HG03175 (cell line): ENCODE measurements around the gene RRN3.
"Not testable (repeated sequence)": the region's sequence is repeated elsewhere in the genome, so short reads cannot be mapped to it uniquely, and the experiment has no call there.

Experiments used
- ATAC-seq: cut with Tn5 transposase; IDR thresholded peaks from one replicate; pipeline ENCODE4 v1.9.1; 2021; ENCODE audit warnings: mild to moderate bottlenecking, moderate library complexity; ENCODE audit not compliant: unreplicated experiment

Gene RRN3, protein sequence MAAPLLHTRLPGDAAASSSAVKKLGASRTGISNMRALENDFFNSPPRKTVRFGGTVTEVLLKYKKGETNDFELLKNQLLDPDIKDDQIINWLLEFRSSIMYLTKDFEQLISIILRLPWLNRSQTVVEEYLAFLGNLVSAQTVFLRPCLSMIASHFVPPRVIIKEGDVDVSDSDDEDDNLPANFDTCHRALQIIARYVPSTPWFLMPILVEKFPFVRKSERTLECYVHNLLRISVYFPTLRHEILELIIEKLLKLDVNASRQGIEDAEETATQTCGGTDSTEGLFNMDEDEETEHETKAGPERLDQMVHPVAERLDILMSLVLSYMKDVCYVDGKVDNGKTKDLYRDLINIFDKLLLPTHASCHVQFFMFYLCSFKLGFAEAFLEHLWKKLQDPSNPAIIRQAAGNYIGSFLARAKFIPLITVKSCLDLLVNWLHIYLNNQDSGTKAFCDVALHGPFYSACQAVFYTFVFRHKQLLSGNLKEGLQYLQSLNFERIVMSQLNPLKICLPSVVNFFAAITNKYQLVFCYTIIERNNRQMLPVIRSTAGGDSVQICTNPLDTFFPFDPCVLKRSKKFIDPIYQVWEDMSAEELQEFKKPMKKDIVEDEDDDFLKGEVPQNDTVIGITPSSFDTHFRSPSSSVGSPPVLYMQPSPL

DNA sequence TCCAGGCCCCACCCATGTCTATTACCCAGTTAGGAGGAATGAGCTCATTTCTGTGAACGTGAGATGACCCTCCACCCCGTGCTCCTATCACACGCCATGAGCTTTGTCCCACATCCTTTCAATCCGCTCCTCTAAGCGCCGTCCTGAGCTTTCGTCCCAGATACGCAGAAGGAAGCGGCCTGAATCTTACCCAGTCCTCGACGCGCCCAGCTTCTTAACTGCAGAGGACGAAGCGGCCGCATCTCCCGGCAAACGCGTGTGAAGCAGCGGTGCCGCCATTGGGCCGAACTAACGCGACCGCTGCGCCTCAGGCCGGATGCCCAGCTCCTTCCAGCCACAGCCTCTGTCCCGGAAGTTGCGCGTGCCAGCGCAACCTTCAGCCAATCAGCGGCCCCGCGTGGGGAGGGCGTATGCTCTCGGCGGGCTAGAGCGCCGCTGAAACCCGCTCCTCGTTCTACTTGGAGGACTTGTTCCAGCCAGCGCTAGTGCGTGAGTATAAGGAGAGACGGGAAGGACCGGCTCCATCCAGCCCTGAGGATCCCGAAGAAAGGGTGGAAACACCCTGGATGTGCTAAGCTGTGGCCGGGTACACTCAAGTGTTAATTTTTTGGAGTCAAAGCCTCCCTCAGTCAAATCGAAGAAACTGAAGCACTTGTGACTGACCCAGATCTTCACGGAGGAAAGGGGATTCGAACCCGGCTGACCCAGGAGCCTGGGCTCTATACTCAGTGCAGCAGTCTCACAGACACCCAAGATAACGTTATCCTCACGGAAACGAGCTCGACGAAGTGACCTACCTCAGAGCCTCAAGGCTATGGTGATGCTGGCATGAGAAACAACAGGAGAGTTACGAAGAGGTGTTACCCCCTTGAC is at the start of gene RRN3:
TSS of gene RRN3 (minus strand) at position 318 of the 873 bp plus-strand sequence. CDS start at position 279, 39 bp downstream.
- peak; percentile 99 for ATAC-seq

DNA sequence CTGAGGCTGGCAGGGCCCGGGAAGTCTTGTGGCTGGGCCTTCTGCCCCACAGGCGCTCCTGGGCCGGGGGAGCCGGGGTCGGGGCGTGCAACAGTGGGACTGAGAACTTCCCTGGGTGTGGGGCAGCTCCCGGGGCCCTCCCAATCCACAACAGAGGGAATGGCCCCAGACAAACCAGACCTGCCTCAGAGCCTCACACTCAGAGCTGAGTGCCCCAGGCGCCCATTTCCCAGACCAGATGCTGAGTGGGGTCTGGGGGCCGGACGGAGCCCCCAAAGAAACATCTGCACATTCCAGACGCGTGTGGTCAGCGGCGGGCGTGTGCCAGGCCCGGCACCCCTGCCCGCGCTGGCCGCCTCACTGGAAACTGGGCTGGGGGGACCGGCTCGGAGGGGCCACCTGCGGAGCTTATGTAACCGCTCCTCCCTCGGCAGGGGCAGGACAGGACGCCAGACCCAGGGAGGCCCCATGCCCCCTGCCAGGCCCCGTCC is 49.6 kb upstream of the RRN3 start:
- not testable (repeated sequence) for ATAC-seq

DNA sequence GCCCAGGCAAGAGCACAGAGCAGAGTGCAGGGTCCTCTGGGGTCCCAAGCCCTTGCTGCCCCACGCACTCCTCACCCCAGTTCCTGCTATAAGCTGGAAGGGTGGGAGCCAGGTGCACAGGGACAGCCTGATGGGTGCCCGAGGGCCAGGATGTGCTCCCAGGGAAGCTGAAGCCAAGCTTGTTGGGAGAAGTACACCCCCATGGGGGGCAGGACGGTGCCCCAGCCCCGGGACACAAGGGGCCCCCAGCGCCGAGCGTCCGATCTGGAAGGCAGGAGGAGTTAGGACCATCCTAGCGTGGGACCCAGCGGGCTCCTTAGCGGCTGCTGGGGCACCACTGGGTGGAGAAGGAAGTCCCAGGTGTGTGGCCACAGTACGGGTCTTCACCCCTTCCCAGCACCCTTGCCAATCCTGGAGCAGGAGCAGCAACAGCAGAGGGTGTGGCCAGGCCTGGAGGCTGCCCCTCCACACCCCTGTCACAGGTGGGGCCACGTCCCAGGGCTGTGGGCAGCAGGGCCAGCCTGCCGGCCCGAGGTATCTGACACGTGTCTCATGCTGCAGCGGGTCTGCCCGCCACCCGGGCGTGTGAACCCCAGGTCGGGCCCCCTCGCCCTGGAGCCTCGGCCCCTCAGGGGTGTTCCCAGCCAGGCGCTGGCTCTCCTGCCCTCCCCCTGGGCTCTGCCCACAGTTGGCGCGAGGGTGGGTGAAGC is 49.0 kb upstream of the RRN3 start:
- not testable (repeated sequence) for ATAC-seq

GRCh38 chr16:15142107-15142890 is 48.2 kb upstream of the RRN3 start:
- ATAC-seq: not testable (repeated sequence)

- no peak for ATAC-seq
These were observed 47.5 kb upstream of the RRN3 start for GRCh38 chr16:15141586-15141985.

GRCh38 chr16:15140444-15141365 is 46.6 kb upstream of the RRN3 start:
- not testable (repeated sequence) for ATAC-seq

GRCh38 chr16:15137514-15137913 is 43.4 kb upstream of the RRN3 start:
- ATAC-seq: not testable (repeated sequence)

- ATAC-seq: not testable (repeated sequence)
These were observed 41.6 kb upstream of the RRN3 start for GRCh38 chr16:15135483-15136360.

- not testable (repeated sequence) for ATAC-seq
These were observed 40.8 kb upstream of the RRN3 start for GRCh38 chr16:15134752-15135482.

DNA sequence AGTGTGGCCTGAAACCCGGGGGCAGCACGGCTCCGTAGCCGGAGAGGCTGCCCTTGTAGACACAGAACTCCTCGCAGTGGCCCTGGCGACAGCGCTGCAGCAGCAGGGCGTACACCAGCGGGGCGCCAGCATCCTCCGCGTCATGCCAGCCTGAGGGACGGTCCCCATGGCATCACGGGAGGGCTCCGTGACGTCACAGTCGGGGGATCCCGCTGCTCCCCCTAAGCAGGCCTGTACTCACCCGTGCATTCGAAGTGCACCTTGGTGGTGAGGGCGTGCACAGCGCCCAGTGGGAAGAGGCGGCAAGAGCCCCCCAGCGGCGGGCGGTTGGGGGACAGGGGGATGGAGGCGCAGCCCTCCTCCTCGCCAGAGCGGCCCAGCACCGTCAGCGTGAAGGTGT is 39.5 kb upstream of the RRN3 start:
- ATAC-seq: not testable (repeated sequence)

DNA sequence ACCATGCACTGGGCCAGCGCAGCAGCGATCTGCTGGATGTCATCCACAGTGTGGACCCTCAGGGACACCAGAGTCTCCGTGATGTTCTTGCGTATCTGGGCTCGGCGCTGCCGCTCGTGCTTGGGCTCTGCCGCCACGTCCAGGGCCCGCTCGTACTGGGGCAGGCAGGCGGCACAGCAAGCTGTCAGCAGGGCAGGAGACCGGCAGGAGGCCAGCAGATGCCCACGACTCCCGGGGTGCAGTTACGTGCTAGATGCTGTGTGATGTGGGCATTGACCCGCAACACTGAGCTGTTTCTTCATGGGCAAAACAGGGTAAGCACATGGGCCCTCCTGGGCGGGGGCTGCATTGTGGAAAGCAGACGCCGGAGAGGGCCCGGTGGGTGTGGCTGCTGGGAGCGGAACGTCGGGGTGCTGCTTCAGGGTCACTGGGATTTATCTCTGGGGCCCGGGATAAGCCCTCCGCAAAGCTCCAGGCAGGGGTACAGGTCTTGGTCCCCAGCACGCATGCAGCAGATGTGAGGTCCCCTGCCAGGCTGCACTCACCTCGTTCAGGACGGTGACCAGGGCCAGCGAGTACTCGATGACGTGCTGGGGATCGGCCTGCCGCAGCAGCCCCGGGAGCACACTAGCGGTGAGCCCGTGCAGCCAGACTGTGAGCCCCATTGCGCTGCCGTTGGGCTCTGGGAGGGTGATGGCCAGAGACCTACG is 38.8 kb upstream of the RRN3 start:
- not testable (repeated sequence) for ATAC-seq

GRCh38 chr16:15130943-15131700 is 37.0 kb upstream of the RRN3 start:
- not testable (repeated sequence) for ATAC-seq

DNA sequence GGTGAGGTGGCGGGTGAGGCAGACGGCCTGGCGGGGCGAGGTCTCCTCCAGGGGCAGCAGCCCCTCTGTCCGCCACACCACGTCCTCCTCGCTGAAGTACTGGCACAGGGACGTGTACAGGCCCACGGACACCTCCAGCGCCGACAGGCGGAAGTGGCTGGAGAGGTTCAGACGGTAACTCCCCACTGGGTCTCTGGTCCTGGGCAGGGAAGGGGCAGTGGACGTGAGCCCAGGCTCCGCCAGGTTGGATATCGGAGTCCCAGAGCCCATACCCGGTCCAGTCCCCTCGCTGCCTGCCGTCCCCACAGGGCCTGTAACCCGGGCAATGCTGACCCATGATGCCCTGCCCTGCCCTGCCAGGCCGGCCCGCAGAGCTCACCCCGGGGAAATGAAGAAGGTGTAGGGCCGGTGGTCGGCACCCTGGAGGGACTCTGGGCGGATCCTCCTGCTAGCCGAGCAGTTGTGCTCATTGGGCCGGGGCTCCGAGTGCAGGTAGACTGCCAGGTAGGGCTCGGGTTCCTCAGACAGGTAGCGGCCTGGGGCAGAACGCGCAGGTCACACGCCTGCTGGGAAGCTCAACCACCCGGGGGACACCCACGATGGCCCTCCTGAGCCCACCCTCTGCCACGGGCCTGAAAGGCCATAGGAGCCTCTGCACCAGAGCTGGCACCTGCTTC is 36.3 kb upstream of the RRN3 start:
- not testable (repeated sequence) for ATAC-seq

- not testable (repeated sequence) for ATAC-seq
These were observed 33.8 kb upstream of the RRN3 start for GRCh38 chr16:15127641-15128425.
